Body of pancreas (tissue), 4 donors: ENCODE results near the gene OPRL1. TPM values are rescaled to one million over a fixed set of nuclear protein-coding genes. Genes with fewer than 3 reads are reported as not detected.

Experiments used
- ATAC-seq: fragments of 150-250 bp; one replicate; pipeline ENCODE4 v1.9.1; 2016
- DNase-seq, 4 donors: peaks; one replicate each; pipeline ENCODE4 v3.0.0-alpha.2; 2019
- H3K27ac ChIP-seq, 4 donors: fragments of 200-600 bp; sonication (generic); 1 replicate in 3 of 4; 2 replicates in 1 of 4; pipeline versions ENCODE4 v1.5.1 to v1.6.1; 2016 to 2019; ENCODE audit warnings: mild to moderate bottlenecking in 1 of 4, mixed read lengths in 1 of 4, moderate library complexity in 1 of 4
- H3K27me3 ChIP-seq, 2 donors: fragments of 200-600 bp; sonication (generic); one replicate each; pipeline ENCODE4 v1.6.0; 2016; ENCODE audit warnings: mild to moderate bottlenecking in 1 of 2
- H3K36me3 ChIP-seq, 2 donors: fragments of 200-600 bp; sonication (generic); replicated peaks in 1 of 2; 2 replicates each; pipeline ENCODE4 v1.5.1; 2016; ENCODE audit warnings: low read depth in 2 of 2; ENCODE audit not compliant: insufficient read depth in 1 of 2
- H3K4me1 ChIP-seq: fragments of 200-600 bp; sonication (generic); one replicate; pipeline ENCODE4 v1.6.0; 2016
- H3K4me3 ChIP-seq, 2 donors: fragments of 200-600 bp; sonication (generic); 1 replicate in 1 of 2; 2 replicates in 1 of 2; pipeline ENCODE4 v1.5.1; 2016 to 2019
- H3K9me3 ChIP-seq, 3 donors: fragments of 200-600 bp; sonication (generic); 1 replicate in 2 of 3; 2 replicates in 1 of 3; pipeline ENCODE4 v1.5.1; 2016
- POLR2A ChIP-seq, 3 donors: fragments of 450-650 bp; IDR thresholded peaks; one replicate each; pipeline ENCODE4 v1.6.1; 2016; ENCODE audit warnings: antibody characterized with exemption in 3 of 3, mild to moderate bottlenecking in 2 of 3
- WGBS, 2 donors: methylation state at CpG; one replicate each; pipeline ENCODE4 v1.1.5; 2017; 5-methylcytosine and 5-hydroxymethylcytosine counted together
- intact Hi-C: fragments of 100-400 bp; cut with DNase I; formaldehyde crosslinking; loops from one replicate; pipeline ENCODE4 v1.15.1; 2023
- total RNA-seq, 2 donors: library from RNA; depleted of rRNA; stranded (reverse); fragments of >200 nt; gene quantifications; one replicate each; pipeline ENCODE4 v1.1.0, GENCODE V29; 2016
- TF ChIP-seq, protein P1 (sequence below), 7 experiments: fragments of 450-650 bp in 4 of 7; fragments of 200-600 bp in 3 of 7; sonication (generic) in 3 of 7; IDR thresholded peaks; one replicate each; pipeline ENCODE4 v1.5.1; 2016 to 2019; ENCODE audit warnings: antibody characterized with exemption in 7 of 7

The OPRL1 gene
- total RNA-seq, 2 donors from 2014 or later, result 1.0 to 2.6 TPM

DNA sequence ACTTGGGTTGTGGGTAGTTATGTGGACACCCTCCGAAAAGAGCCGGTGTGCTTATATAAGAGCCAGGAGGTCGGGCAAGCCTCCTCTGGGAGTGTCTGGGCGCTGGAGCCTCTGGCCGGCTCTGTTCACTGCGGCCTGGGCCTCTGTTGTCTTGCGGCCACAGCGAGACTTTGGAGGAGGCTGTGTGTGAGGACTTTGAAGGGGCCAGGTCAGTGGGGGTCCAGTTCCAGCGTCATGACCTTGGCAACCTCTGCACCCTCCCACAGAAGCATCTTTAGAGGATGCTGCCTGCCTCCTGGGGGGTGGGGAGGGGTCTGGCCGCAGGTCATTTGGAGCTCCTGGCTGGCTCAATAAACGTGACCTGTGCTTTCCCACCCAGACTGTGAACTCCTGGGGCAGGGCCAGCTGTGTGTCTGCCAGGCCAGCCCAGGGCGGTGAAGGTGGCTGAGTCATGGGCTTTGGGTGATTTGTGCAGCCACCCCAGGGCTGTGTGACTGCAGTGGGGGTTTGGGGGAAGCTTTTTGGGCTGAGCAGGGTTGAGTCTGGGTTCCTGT lies 15.7 kb upstream of the OPRL1 start:
- DNase-seq (peak in 3 of 4 donors; percentile 45 to 66 (median 48)), ATAC-seq (no peak)
- Histone ChIP-seq H3K9me3 (no peaks in the 10 kb centered on the region), H3K4me3 (no peak overlapping the region), H3K27ac (no peak overlapping the region), H3K27me3 (no peaks in the 10 kb centered on the region), H3K4me1 (peaks cover 28% of the 10 kb centered on the region), H3K36me3 (no peaks in the 10 kb centered on the region)
- TF ChIP-seq, protein P1, sequence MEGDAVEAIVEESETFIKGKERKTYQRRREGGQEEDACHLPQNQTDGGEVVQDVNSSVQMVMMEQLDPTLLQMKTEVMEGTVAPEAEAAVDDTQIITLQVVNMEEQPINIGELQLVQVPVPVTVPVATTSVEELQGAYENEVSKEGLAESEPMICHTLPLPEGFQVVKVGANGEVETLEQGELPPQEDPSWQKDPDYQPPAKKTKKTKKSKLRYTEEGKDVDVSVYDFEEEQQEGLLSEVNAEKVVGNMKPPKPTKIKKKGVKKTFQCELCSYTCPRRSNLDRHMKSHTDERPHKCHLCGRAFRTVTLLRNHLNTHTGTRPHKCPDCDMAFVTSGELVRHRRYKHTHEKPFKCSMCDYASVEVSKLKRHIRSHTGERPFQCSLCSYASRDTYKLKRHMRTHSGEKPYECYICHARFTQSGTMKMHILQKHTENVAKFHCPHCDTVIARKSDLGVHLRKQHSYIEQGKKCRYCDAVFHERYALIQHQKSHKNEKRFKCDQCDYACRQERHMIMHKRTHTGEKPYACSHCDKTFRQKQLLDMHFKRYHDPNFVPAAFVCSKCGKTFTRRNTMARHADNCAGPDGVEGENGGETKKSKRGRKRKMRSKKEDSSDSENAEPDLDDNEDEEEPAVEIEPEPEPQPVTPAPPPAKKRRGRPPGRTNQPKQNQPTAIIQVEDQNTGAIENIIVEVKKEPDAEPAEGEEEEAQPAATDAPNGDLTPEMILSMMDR (IDR thresholded peaks at IDR 0.05), result no peak
- no peak for TF ChIP-seq POLR2A (IDR thresholded peaks at IDR 0.05)
- WGBS, 2 donors, result 18 to 38% methylated on average over 3 to 12 of the region's 12 CpGs
- intact Hi-C loops, result no loop called here

- DNase-seq, result no peak
- Histone ChIP-seq H3K9me3 (no peaks in the 10 kb centered on the region), H3K4me3 (no peak overlapping the region), H3K27me3 (no peaks in the 10 kb centered on the region), H3K4me1 (peaks cover 28% of the 10 kb centered on the region), H3K36me3 (no peaks in the 10 kb centered on the region), H3K27ac (no peak overlapping the region)
- 51 to 58% methylated on average over 21 to 24 of the region's 27 CpGs for WGBS, 2 donors
- no peak for ATAC-seq
- intact Hi-C loops, result no loop called here
- TF ChIP-seq POLR2A (IDR thresholded peaks at IDR 0.05), result no peak
- TF ChIP-seq, protein P1 (IDR thresholded peaks at IDR 0.05), result no peak
Observed at GRCh38 chr20:64065062-64065973, 14.6 kb upstream of the OPRL1 start.

- Histone ChIP-seq H3K36me3 (no peaks in the 10 kb centered on the region), H3K4me3 (no peak overlapping the region), H3K9me3 (no peaks in the 10 kb centered on the region), H3K27me3 (no peaks in the 10 kb centered on the region), H3K4me1 (peaks cover 28% of the 10 kb centered on the region), H3K27ac (no peak overlapping the region)
- intact Hi-C loops, result no loop called here
- ATAC-seq (no peak), DNase-seq (no peak)
- no peak for TF ChIP-seq POLR2A (IDR thresholded peaks at IDR 0.05)
- WGBS, 2 donors, result 44% methylated on average over 5 of the region's 5 CpGs; no CpG with 5 or more reads in 1 of the 2 donors
Observed at GRCh38 chr20:64065974-64066343, 13.9 kb upstream of the OPRL1 start.

DNA sequence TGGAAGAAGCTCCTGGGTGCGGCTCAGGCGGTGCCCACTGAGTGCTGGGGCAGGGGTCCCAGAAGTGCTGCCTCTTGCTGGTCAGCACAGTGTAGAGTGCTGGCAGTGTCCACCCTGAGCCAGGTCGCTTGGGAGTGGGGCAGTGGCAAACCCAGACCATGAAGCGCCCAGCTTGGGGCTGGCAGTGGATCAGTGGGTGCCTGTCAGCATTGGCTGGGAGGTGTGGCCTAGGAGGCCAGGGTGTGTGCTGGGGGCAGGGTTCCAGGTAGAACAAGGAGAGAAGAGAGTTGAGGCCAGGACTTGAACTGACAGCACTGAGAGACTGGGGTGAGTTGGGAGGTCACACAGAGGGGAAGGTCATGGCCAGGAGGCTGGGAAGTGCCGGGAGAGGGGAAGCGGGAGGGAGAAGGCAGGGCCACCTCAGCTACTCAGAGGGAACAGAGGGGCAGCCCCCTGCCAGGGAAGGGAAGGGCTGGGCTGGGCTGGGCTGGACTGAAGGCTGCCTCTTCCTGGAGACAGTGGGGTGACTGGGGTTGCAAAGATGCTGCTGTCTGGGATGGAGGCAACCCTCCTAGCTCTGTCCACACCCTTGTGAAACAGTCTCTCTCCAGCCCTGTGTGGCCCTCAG lies 12.8 kb upstream of the OPRL1 start:
- Histone ChIP-seq H3K36me3 (no peaks in the 10 kb centered on the region), H3K4me1 (peaks cover 26% of the 10 kb centered on the region), H3K9me3 (no peaks in the 10 kb centered on the region), H3K27me3 (no peaks in the 10 kb centered on the region), H3K4me3 (no peak overlapping the region), H3K27ac (no peak overlapping the region)
- intact Hi-C loops, result no loop called here
- TF ChIP-seq, protein P1 (IDR thresholded peaks at IDR 0.05), result no peak
- TF ChIP-seq POLR2A (IDR thresholded peaks at IDR 0.05), result no peak
- no peak for ATAC-seq
- WGBS, 2 donors, result 85 to 96% methylated on average over 3 to 6 of the region's 6 CpGs
- DNase-seq, result no peak

GRCh38 chr20:64067733-64068307 lies 12.1 kb upstream of the OPRL1 start:
- Histone ChIP-seq H3K4me3 (no peak overlapping the region), H3K9me3 (no peaks in the 10 kb centered on the region), H3K36me3 (no peaks in the 10 kb centered on the region), H3K4me1 (peaks cover 19% of the 10 kb centered on the region), H3K27ac (no peak overlapping the region), H3K27me3 (no peaks in the 10 kb centered on the region)
- DNase-seq (no peak), ATAC-seq (no peak)
- no peak for TF ChIP-seq POLR2A (IDR thresholded peaks at IDR 0.05)
- TF ChIP-seq, protein P1 (IDR thresholded peaks at IDR 0.05), result no peak
- WGBS, 2 donors, result 76 to 100% methylated on average over 2 to 11 of the region's 12 CpGs
- intact Hi-C loops, result no loop called here
